Neural cell (in vitro differentiated cells): ENCODE data around the gene SH3PXD2A.

Experiments used
- CTCF ChIP-seq: fragments of 450-650 bp; IDR thresholded peaks from 2 replicates; pipeline ENCODE4 v1.5.1; 2014; ENCODE audit warnings: antibody characterized with exemption, mild to moderate bottlenecking, moderate library complexity; ENCODE audit not compliant: poor library complexity, severe bottlenecking
- EP300 ChIP-seq: fragments of 450-650 bp; conservative IDR thresholded peaks from 2 replicates; pipeline ENCODE4 v1.6.1; 2014; ENCODE audit warnings: antibody characterized with exemption, mild to moderate bottlenecking, moderate library complexity; ENCODE audit not compliant: poor library complexity, severe bottlenecking
- EZH2 ChIP-seq: fragments of 200-600, 300-800 bp; shearing (Covaris generic), sonication (generic); IDR thresholded peaks from 2 replicates; pipeline ENCODE4 v1.6.1; 2014; ENCODE audit warnings: antibody characterized with exemption, low read length, borderline replicate concordance, mild to moderate bottlenecking; ENCODE audit not compliant: insufficient read depth, poor library complexity, severe bottlenecking
- MXI1 ChIP-seq: fragments of 450-650 bp; conservative IDR thresholded peaks from 2 replicates; pipeline ENCODE4 v1.6.1; 2014; ENCODE audit warnings: antibody characterized with exemption, mild to moderate bottlenecking; ENCODE audit not compliant: poor library complexity, severe bottlenecking
- POLR2AphosphoS5 ChIP-seq: IDR thresholded peaks from 2 replicates; pipeline ENCODE4 v1.6.1; 2012

- TF ChIP-seq EZH2 (no peak), CTCF (no peak), MXI1 (no peak), EP300 (no peak), POLR2AphosphoS5 (no peak)
These were observed 27.3 kb downstream of the SH3PXD2A start for GRCh38 chr10:103828107-103828506.
